LNCaP clone FGC (cell line): ENCODE measurements around the gene PHTF1.

Experiments used
- DNase-seq: peaks from one replicate; pipeline ENCODE4 v3.0.0-alpha.2; 2011; ENCODE audit warnings: low read depth
- H3K4me3 ChIP-seq: 2 replicates; pipeline ENCODE4 v1.5.1; 2011; ENCODE audit warnings: mild to moderate bottlenecking, low read depth, low read length, control low read depth
- TF ChIP-seq, protein P1 (sequence below): IDR thresholded peaks from 2 replicates; pipeline ENCODE4 v1.5.1; 2012; ENCODE audit warnings: mild to moderate bottlenecking; ENCODE audit not compliant: control insufficient read depth, insufficient read depth; ENCODE audit errors: extremely low read depth

PHTF1 gene

DNA sequence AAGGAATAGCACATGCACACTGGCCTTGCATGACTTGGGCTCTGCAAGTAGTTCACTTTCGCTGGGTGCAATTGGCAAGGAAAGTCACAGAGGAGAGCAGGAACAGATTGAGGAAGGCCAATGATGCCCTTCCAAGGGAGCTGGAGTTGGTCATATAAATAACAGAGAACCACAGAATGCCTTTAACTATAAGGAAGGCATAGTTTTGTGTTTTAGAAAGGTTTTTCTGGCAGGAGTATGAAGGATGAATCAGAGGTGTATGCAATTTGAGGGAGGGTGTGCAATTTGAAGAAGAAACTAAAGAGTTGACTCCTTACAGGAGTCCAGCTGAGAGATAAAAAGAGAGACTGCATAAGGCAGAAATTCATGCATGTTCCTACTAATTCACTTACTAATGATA is 112.1 kb downstream of the PHTF1 start:
- DNase-seq: no peak
- TF ChIP-seq, protein P1, sequence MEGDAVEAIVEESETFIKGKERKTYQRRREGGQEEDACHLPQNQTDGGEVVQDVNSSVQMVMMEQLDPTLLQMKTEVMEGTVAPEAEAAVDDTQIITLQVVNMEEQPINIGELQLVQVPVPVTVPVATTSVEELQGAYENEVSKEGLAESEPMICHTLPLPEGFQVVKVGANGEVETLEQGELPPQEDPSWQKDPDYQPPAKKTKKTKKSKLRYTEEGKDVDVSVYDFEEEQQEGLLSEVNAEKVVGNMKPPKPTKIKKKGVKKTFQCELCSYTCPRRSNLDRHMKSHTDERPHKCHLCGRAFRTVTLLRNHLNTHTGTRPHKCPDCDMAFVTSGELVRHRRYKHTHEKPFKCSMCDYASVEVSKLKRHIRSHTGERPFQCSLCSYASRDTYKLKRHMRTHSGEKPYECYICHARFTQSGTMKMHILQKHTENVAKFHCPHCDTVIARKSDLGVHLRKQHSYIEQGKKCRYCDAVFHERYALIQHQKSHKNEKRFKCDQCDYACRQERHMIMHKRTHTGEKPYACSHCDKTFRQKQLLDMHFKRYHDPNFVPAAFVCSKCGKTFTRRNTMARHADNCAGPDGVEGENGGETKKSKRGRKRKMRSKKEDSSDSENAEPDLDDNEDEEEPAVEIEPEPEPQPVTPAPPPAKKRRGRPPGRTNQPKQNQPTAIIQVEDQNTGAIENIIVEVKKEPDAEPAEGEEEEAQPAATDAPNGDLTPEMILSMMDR: no peak
- no peak overlapping the region for H3K4me3 ChIP-seq
